NB4 (cell line): ENCODE measurements around the gene OR1J4.

ENCODE experiments used
- CTCF ChIP-seq: IDR thresholded peaks from one replicate; pipeline ENCODE4 v1.5.1; 2012; ENCODE audit warnings: low read depth, low read length
- POLR2A ChIP-seq: IDR thresholded peaks from 2 replicates; pipeline ENCODE4 v1.6.1; 2011; ENCODE audit warnings: mild to moderate bottlenecking; ENCODE audit not compliant: insufficient read length; ENCODE audit errors: extremely low read depth

- TF ChIP-seq POLR2A (no peak), CTCF (no peak)
Observed at GRCh38 chr9:122526602-122527001, 7.7 kb downstream of the OR1J4 start.
